GM23338 (cell line): ENCODE measurements around the gene MZB1.

Source experiments
- CREB1 ChIP-seq: fragments of 250-450 bp; sonication (Bioruptor Pico); IDR thresholded peaks from 2 replicates; pipeline ENCODE4 v1.5.0; 2020; ENCODE audit warnings: low read depth, mild to moderate bottlenecking, moderate library complexity
- EZH2 ChIP-seq: fragments of 200-600 bp; sonication (generic); IDR thresholded peaks from one replicate; pipeline ENCODE4 v1.8.0; 2017; ENCODE audit warnings: antibody characterized with exemption, mild to moderate bottlenecking, low read depth; ENCODE audit not compliant: unreplicated experiment
- EZH2phosphoT487 ChIP-seq: fragments of 200-600 bp; sonication (generic); IDR thresholded peaks from one replicate; pipeline ENCODE4 v1.8.1; 2018; ENCODE audit warnings: antibody characterized with exemption; ENCODE audit not compliant: unreplicated experiment
- JUNB ChIP-seq: IDR thresholded peaks from one replicate; pipeline ENCODE4 v1.6.1; 2016; ENCODE audit warnings: antibody characterized with exemption; ENCODE audit not compliant: unreplicated experiment
- POLR2AphosphoS5 ChIP-seq: IDR thresholded peaks from 2 replicates; pipeline ENCODE4 v1.6.1; 2016; ENCODE audit warnings: antibody characterized with exemption, low read depth
- REST ChIP-seq: IDR thresholded peaks from one replicate; pipeline ENCODE4 v1.6.1; 2018; ENCODE audit warnings: antibody characterized with exemption; ENCODE audit not compliant: unreplicated experiment
- ZNF114 ChIP-seq: fragments of 250-450 bp; sonication (Bioruptor Pico); IDR thresholded peaks from 2 replicates; pipeline ENCODE4 v1.5.0; 2020; ENCODE audit warnings: mild to moderate bottlenecking, moderate library complexity
- ZNF331 ChIP-seq: fragments of 250-450 bp; sonication (Bioruptor Pico); IDR thresholded peaks from 2 replicates; pipeline ENCODE4 v1.5.0; 2020; ENCODE audit warnings: low read depth, mild to moderate bottlenecking, moderate library complexity
- TF ChIP-seq, protein P1 (sequence below), 2 experiments: fragments of 200-600 bp in 1 of 2; sonication (generic) in 1 of 2; conservative IDR thresholded peaks; 2 replicates each; pipeline versions ENCODE4 v1.5.1 to v1.6.1; 2016 to 2017; ENCODE audit warnings: antibody characterized with exemption in 2 of 2, low read depth in 2 of 2, mild to moderate bottlenecking in 2 of 2, moderate library complexity in 1 of 2
- TF ChIP-seq, protein P2 (sequence below): IDR thresholded peaks from 2 replicates; pipeline ENCODE4 v1.6.1; 2016; ENCODE audit warnings: antibody characterized with exemption

- TF ChIP-seq, protein P1, sequence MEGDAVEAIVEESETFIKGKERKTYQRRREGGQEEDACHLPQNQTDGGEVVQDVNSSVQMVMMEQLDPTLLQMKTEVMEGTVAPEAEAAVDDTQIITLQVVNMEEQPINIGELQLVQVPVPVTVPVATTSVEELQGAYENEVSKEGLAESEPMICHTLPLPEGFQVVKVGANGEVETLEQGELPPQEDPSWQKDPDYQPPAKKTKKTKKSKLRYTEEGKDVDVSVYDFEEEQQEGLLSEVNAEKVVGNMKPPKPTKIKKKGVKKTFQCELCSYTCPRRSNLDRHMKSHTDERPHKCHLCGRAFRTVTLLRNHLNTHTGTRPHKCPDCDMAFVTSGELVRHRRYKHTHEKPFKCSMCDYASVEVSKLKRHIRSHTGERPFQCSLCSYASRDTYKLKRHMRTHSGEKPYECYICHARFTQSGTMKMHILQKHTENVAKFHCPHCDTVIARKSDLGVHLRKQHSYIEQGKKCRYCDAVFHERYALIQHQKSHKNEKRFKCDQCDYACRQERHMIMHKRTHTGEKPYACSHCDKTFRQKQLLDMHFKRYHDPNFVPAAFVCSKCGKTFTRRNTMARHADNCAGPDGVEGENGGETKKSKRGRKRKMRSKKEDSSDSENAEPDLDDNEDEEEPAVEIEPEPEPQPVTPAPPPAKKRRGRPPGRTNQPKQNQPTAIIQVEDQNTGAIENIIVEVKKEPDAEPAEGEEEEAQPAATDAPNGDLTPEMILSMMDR (conservative IDR thresholded peaks at IDR 0.05; ENCODE audit: low read depth in 2 of 2) = peak; percentile 34 to 37; a peak in 3 of 4 replicates
- TF ChIP-seq EZH2 (no peak), POLR2AphosphoS5 (no peak), REST (no peak), EZH2phosphoT487 (no peak), ZNF331 (CRISPR knock-in tag) (no peak), CREB1 (no peak), JUNB (no peak), ZNF114 (CRISPR knock-in tag) (no peak)
- TF ChIP-seq, protein P2, sequence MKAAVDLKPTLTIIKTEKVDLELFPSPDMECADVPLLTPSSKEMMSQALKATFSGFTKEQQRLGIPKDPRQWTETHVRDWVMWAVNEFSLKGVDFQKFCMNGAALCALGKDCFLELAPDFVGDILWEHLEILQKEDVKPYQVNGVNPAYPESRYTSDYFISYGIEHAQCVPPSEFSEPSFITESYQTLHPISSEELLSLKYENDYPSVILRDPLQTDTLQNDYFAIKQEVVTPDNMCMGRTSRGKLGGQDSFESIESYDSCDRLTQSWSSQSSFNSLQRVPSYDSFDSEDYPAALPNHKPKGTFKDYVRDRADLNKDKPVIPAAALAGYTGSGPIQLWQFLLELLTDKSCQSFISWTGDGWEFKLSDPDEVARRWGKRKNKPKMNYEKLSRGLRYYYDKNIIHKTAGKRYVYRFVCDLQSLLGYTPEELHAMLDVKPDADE = no peak
Measured at GRCh38 chr5:139368613-139369012, 21.1 kb downstream of the MZB1 start.
